ENCODE results near the gene FOXA1. TPM values are rescaled to one million over a fixed set of nuclear protein-coding genes. Genes with fewer than 3 reads are reported as not detected.

Gene FOXA1
- total RNA-seq, 1 donor from 2014 or later, result 9.1 TPM

GRCh38 chr14:37585101-37585511, 9.9 kb downstream of the FOXA1 start:
- DNase-seq (ENCODE audit: low read depth), result no peak
- H3K4me3 ChIP-seq (ENCODE audit: low read depth, low read length), result no peak overlapping the region
- no peak for TF ChIP-seq CTCF (conservative IDR thresholded peaks at IDR 0.05; ENCODE audit: low read depth, low read length)

GRCh38 chr14:37584211-37585100, 10.6 kb downstream of the FOXA1 start:
- no peak for DNase-seq (ENCODE audit: low read depth)
- no peak overlapping the region for H3K4me3 ChIP-seq (ENCODE audit: low read depth, low read length)

GRCh38 chr14:37583358-37584210, 11.5 kb downstream of the FOXA1 start:
- no peak overlapping the region for H3K4me3 ChIP-seq (ENCODE audit: low read depth, low read length)
- DNase-seq (ENCODE audit: low read depth), result no peak
- no peak for TF ChIP-seq CTCF (conservative IDR thresholded peaks at IDR 0.05; ENCODE audit: low read depth, low read length)

More at GRCh38 chr14:37584211-37585100, 10.6 kb downstream of the FOXA1 start:
- no peak for TF ChIP-seq CTCF (conservative IDR thresholded peaks at IDR 0.05; ENCODE audit: low read depth, low read length)

- no peak for DNase-seq (ENCODE audit: low read depth)
- TF ChIP-seq CTCF (conservative IDR thresholded peaks at IDR 0.05; ENCODE audit: low read depth, low read length), result no peak
- no peak overlapping the region for H3K4me3 ChIP-seq (ENCODE audit: low read depth, low read length)
Observed at GRCh38 chr14:37580146-37580545, 14.9 kb downstream of the FOXA1 start.

- H3K4me3 ChIP-seq (ENCODE audit: low read depth, low read length), result no peak overlapping the region
- no peak for TF ChIP-seq CTCF (conservative IDR thresholded peaks at IDR 0.05; ENCODE audit: low read depth, low read length)
- DNase-seq (ENCODE audit: low read depth), result no peak
Observed at GRCh38 chr14:37579274-37579673, 15.8 kb downstream of the FOXA1 start.

GRCh38 chr14:37573356-37573755, 21.7 kb downstream of the FOXA1 start:
- no peak overlapping the region for H3K4me3 ChIP-seq (ENCODE audit: low read depth, low read length)
- no peak for DNase-seq (ENCODE audit: low read depth)
- TF ChIP-seq CTCF (conservative IDR thresholded peaks at IDR 0.05; ENCODE audit: low read depth, low read length), result no peak

Measured in epithelial cell of proximal tubule (primary cell).